Esophagus (tissue), 2 donors: Measurements from ENCODE around the gene CNOT11. TPM values are rescaled to one million over a fixed set of nuclear protein-coding genes. Genes with fewer than 3 reads are reported as not detected.
"Not testable (repeated sequence)": the region's sequence is repeated elsewhere in the genome, so short reads cannot be mapped to it uniquely, and the experiment has no call there.

Experiments used
- H3K27ac ChIP-seq, 2 donors: one replicate each; pipeline ENCODE4 v1.5.1; 2013; ENCODE audit warnings: low read depth in 2 of 2, mild to moderate bottlenecking in 2 of 2, inconsistent platforms in 1 of 2, low read length in 1 of 2, moderate library complexity in 1 of 2
- H3K27me3 ChIP-seq, 2 donors: one replicate each; pipeline ENCODE4 v1.6.1; 2013; ENCODE audit warnings: low read length in 2 of 2, control low read depth in 1 of 2, mild to moderate bottlenecking in 1 of 2; ENCODE audit not compliant: insufficient read depth in 2 of 2, control insufficient read depth in 1 of 2
- H3K36me3 ChIP-seq, 2 donors: one replicate each; pipeline ENCODE4 v1.6.1; 2013; ENCODE audit warnings: low read length in 1 of 2; ENCODE audit not compliant: control insufficient read depth in 2 of 2, insufficient read depth in 2 of 2
- H3K4me1 ChIP-seq, 2 donors: one replicate each; pipeline ENCODE4 v1.6.1; 2013; ENCODE audit warnings: low read length in 1 of 2; ENCODE audit not compliant: control insufficient read depth in 2 of 2, insufficient read depth in 2 of 2
- H3K4me3 ChIP-seq, 2 donors: one replicate each; pipeline ENCODE4 v1.5.1; 2013; ENCODE audit warnings: low read length in 2 of 2, mild to moderate bottlenecking in 2 of 2, low read depth in 1 of 2, moderate library complexity in 1 of 2
- H3K9me3 ChIP-seq, 2 donors: one replicate each; pipeline ENCODE4 v1.6.1; 2013; ENCODE audit warnings: mild to moderate bottlenecking in 2 of 2, low read depth in 1 of 2, low read length in 1 of 2, moderate library complexity in 1 of 2; ENCODE audit not compliant: control insufficient read depth in 2 of 2, insufficient read depth in 1 of 2
- WGBS, 2 donors: extraction: QIAGEN DNeasy Blood & Tissue Kit; methylation state at CpG; one replicate each; pipeline ENCODE4 v1.1.7; 2013; 5-methylcytosine and 5-hydroxymethylcytosine counted together
- polyA plus RNA-seq, 2 donors: library from polyadenylated mRNA; stranded (reverse); fragments of 200-250 nt; gene quantifications; one replicate each; pipeline ENCODE4 v1.2.3, GENCODE V29; 2013
- donor health status: healthy with polysubstance abuse.
- donor health status: Bipolar disorder and iron deficiency.

CNOT11 gene
- polyA plus RNA-seq, 2 donors: 14.7 to 25.4 TPM

- not testable (repeated sequence) for H3K27ac ChIP-seq, H3K4me3 ChIP-seq, H3K36me3 ChIP-seq, H3K4me1 ChIP-seq, H3K9me3 ChIP-seq, H3K27me3 ChIP-seq
- 63 to 70% methylated on average over 4 of the region's 4 CpGs for WGBS, 2 donors
These were observed 8.3 kb upstream of the CNOT11 start for GRCh38 chr2:101244373-101244772.

DNA sequence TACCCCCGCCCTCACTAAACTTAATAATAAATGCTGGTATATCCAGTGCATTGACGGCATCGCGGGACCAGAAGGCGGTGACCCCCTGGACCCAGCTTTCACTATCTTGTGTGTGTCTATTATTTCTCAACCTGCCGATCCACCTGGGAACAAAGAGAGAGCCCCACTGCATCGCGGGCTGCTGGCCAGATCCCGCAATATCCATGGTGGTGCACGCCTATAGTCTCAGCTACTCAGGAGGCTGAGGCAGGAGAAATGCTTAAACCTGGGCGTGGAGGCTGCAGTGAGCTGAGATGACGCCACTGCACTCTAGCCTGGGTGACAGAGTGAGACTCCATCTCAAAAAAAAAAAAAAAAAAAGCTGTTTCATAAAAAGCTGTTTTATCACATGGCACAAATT is 7.8 kb upstream of the CNOT11 start:
- H3K27ac ChIP-seq: peak overlapping the region in 1 of 2 donors; percentile 55
- WGBS, 2 donors: 63 to 80% methylated on average over 12 of the region's 12 CpGs
- not testable (repeated sequence) for H3K9me3 ChIP-seq, H3K4me3 ChIP-seq, H3K36me3 ChIP-seq, H3K4me1 ChIP-seq, H3K27me3 ChIP-seq

- H3K9me3 ChIP-seq, H3K27ac ChIP-seq, H3K4me3 ChIP-seq, H3K27me3 ChIP-seq, H3K4me1 ChIP-seq, H3K36me3 ChIP-seq: not testable (repeated sequence)
- 86 to 94% methylated on average over 5 of the region's 5 CpGs for WGBS, 2 donors
These were observed 7.2 kb upstream of the CNOT11 start for GRCh38 chr2:101245468-101245867.

DNA sequence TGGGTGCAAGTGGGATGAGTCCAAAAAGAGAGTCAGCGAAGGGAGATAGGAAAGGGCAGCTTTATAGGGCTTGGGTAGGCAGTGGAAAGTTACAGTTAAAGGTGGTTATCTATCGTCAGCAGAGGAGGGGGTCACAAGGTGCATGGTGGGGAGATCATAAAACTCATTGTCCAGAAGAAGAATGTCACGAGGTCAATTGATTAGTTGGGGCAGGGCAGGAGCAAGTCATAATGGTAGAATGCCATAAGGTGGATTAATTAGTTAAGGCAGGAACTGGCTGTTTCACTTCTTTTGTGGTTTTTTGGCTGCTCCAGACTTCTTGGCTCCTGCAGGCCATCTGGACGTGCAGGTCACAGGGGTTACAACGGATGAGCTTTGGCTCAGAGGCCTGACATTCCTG is 3.9 kb upstream of the CNOT11 start:
- not testable (repeated sequence) for H3K4me1 ChIP-seq, H3K4me3 ChIP-seq, H3K27me3 ChIP-seq, H3K36me3 ChIP-seq, H3K9me3 ChIP-seq, H3K27ac ChIP-seq
- 77 to 78% methylated on average over 5 of the region's 5 CpGs for WGBS, 2 donors

DNA sequence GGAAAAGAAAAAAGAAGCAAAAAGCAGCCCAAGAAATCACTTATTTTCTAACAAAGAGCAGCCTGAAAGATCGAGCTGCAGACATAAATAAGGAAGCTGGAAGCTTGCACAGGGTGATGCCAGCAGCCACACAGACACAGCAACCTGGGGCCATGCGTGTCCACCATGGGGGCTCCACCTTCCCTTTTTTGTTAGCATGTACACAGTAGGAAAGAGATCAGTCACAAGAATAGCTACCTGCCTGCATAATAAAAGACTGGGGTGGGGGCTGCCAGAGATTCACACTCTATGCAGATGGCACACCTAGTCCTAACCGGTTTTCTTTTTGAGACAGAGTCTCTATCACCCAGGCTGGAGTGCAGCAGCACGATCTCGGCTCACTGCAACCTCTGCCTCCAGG is 2.9 kb upstream of the CNOT11 start:
- H3K4me3 ChIP-seq: no peak overlapping the region
- H3K4me1 ChIP-seq: no peaks in the 10 kb centered on the region
- H3K27me3 ChIP-seq: no peaks in the 10 kb centered on the region
- WGBS, 2 donors: 77 to 82% methylated on average over 5 of the region's 5 CpGs
- no peak overlapping the region for H3K27ac ChIP-seq
- no peaks in the 10 kb centered on the region for H3K9me3 ChIP-seq
- no peaks in the 10 kb centered on the region for H3K36me3 ChIP-seq

DNA sequence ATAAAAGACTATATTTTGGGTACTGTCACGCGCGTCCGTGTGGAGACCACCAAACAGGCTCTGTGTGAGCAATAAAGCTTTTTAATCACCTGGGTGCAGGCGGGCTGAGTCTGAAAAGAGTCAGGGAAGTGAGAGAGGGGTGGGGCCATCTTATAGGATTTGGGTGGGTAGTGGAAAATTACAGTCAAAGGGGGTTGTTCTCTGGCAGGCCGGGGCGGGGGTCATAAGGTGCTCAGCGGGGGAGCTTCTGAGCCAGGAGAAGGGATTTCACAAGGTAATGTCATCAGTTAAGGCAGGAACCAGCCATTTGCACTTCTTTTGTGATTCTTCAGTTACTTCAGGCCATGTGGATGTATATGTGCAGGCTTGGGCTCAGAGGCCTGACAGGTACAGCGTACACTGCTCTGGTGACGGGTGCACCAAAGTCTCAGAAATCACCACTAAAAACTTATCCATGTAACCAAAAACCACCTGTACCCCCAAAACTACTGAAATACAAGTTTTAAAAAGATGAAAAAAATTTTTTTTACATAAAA is 1.4 kb upstream of the CNOT11 start:
- H3K4me3 ChIP-seq, H3K27ac ChIP-seq, H3K36me3 ChIP-seq, H3K27me3 ChIP-seq, H3K9me3 ChIP-seq, H3K4me1 ChIP-seq: not testable (repeated sequence)
- WGBS, 2 donors: 71 to 75% methylated on average over 10 of the region's 10 CpGs

- H3K4me1 ChIP-seq: peaks cover 0 to 2% of the 10 kb centered on the region in 2 donors
- H3K27ac ChIP-seq: peak overlapping the region; percentile 85 to 88
- no peaks in the 10 kb centered on the region for H3K36me3 ChIP-seq
- H3K4me3 ChIP-seq: peak overlapping the region; percentile 47 to 94
- H3K27me3 ChIP-seq: no peaks in the 10 kb centered on the region
- no peaks in the 10 kb centered on the region for H3K9me3 ChIP-seq
- 20 to 23% methylated on average over 16 of the region's 16 CpGs for WGBS, 2 donors
These were observed 760 bp upstream of the CNOT11 start for GRCh38 chr2:101251844-101252407.

DNA sequence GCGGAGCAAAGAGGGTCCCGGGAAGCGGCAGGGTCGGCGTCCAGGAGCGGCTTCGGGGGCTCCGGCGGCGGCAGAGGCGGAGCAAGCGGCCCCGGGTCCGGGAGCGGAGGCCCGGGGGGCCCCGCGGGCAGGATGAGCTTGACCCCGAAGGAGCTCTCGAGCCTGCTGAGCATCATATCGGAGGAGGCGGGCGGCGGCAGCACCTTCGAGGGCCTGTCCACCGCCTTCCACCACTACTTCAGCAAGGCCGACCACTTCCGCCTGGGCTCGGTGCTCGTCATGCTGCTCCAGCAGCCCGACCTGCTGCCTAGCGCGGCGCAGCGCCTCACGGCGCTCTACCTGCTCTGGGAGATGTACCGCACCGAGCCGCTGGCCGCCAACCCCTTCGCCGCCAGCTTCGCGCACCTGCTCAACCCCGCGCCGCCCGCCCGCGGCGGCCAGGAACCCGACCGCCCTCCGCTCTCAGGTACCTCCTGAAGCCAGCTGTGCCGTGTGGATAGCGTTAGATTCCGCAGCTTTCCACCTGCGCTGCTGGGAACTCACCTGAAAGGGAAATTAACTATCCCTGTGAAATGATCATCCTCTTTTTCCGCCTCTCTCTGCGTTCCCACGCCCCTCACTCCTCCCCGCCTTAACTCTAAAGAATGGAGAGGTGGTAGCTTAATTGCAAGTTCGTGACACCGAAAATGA is 472 bp downstream of the CNOT11 start:
- Histone ChIP-seq H3K9me3 (no peaks in the 10 kb centered on the region), H3K4me3 (peak overlapping the region; percentile 94 to 97), H3K36me3 (no peaks in the 10 kb centered on the region), H3K27ac (peak overlapping the region; percentile 93 to 98), H3K4me1 (peaks cover 0 to 2% of the 10 kb centered on the region in 2 donors), H3K27me3 (no peaks in the 10 kb centered on the region)
- WGBS, 2 donors: 1% methylated on average over 31 to 65 of the region's 65 CpGs

- Histone ChIP-seq H3K4me1 (peaks cover 0 to 2% of the 10 kb centered on the region in 2 donors), H3K27ac (peak overlapping the region; percentile 93 to 98), H3K36me3 (peaks cover under 1 to 5% of the 10 kb centered on the region in 2 donors), H3K4me3 (peak overlapping the region; percentile 94 to 97), H3K27me3 (no peaks in the 10 kb centered on the region), H3K9me3 (no peaks in the 10 kb centered on the region)
- 21 to 22% methylated on average over 17 of the region's 17 CpGs for WGBS, 2 donors
These were observed 1.2 kb downstream of the CNOT11 start for GRCh38 chr2:101253703-101254450.
